GM12878 (cell line): ENCODE measurements around the gene OR13J1. TPM values are rescaled to one million over a fixed set of nuclear protein-coding genes. Genes with fewer than 3 reads are reported as not detected.

Experiments
- BCL11A ChIP-seq: IDR thresholded peaks from 2 replicates; pipeline ENCODE4 v1.6.1; 2011; ENCODE audit warnings: low read depth, low read length
- BMI1 ChIP-seq: fragments of 450-650 bp; IDR thresholded peaks from 2 replicates; pipeline ENCODE4 v1.6.1; 2016; ENCODE audit warnings: mild to moderate bottlenecking, moderate library complexity, borderline replicate concordance
- EZH2 ChIP-seq: IDR thresholded peaks from 2 replicates; pipeline ENCODE4 v1.6.1; 2012; ENCODE audit warnings: low read depth, mild to moderate bottlenecking, control low read depth, inconsistent platforms, low read length, borderline replicate concordance; ENCODE audit not compliant: control insufficient read depth
- FOXK2 ChIP-seq: fragments of 450-650 bp; IDR thresholded peaks from 2 replicates; pipeline ENCODE4 v1.6.1; 2017; ENCODE audit warnings: mild to moderate bottlenecking, moderate library complexity
- IRF4 ChIP-seq: IDR thresholded peaks from 2 replicates; pipeline ENCODE4 v1.6.1; 2011; ENCODE audit warnings: low read depth, low read length
- MEF2A ChIP-seq: IDR thresholded peaks from 2 replicates; pipeline ENCODE4 v1.6.1; 2011; ENCODE audit warnings: low read depth, mild to moderate bottlenecking, low read length, moderate library complexity; ENCODE audit not compliant: insufficient read depth
- SIX5 ChIP-seq: IDR thresholded peaks from 2 replicates; pipeline ENCODE4 v1.6.1; 2011; ENCODE audit warnings: mild to moderate bottlenecking, low read depth, low read length, moderate library complexity; ENCODE audit not compliant: severe bottlenecking
- SREBF1 ChIP-seq: IDR thresholded peaks from 2 replicates; pipeline ENCODE4 v1.6.1; 2012; ENCODE audit warnings: mild to moderate bottlenecking, low read length
- polyA plus RNA-seq, 11 experiments: library from polyadenylated mRNA; depleted of rRNA in 4 of 11; unstranded in 6 of 11; stranded (reverse) in 5 of 11; fragments of >200 nt; fragmentation: Nextera tagmentation in 4 of 11; fragmentation: Illumina TruSeq in 1 of 11; extraction: Ambion mirVana in 4 of 11; extraction: Trizol in 1 of 11; gene quantifications; 1 replicate in 1 of 11; 2 replicates in 10 of 11; pipeline versions ENCODE4 v1.2.1 to v1.2.3, GENCODE V29; 2011 to 2016; ENCODE audit warnings: inconsistent platforms in 2 of 11, missing spikeins in 2 of 11, low read depth in 1 of 11
- total RNA-seq, 4 experiments: library from RNA; depleted of rRNA in 3 of 4; stranded (reverse); fragments of >200 nt in 3 of 4; fragmentation: Illumina TruSeq in 1 of 4; extraction: Trizol in 1 of 4; gene quantifications; 2 replicates each; pipeline versions ENCODE4 v1.2.1 to v1.2.3, GENCODE V29; 2013 to 2021
- TF ChIP-seq, protein P1 (sequence below): fragments of 150-350 bp; IDR thresholded peaks from 2 replicates; pipeline ENCODE4 v1.6.1; 2016; ENCODE audit warnings: low read depth, low read length
- TF ChIP-seq, protein P2 (sequence below): fragments of 450-650 bp; IDR thresholded peaks from 2 replicates; pipeline ENCODE4 v1.6.1; 2017; ENCODE audit warnings: mild to moderate bottlenecking, moderate library complexity
- TF ChIP-seq, protein P3 (sequence below): fragments of 450-650 bp; IDR thresholded peaks from 2 replicates; pipeline ENCODE4 v1.6.1; 2014; ENCODE audit warnings: mild to moderate bottlenecking
- TF ChIP-seq, protein P4 (sequence below): fragments of 450-650 bp; conservative IDR thresholded peaks from 2 replicates; pipeline ENCODE4 v1.6.1; 2017; ENCODE audit warnings: mild to moderate bottlenecking, moderate library complexity
- TF ChIP-seq, protein P5 (sequence below): IDR thresholded peaks from 2 replicates; pipeline ENCODE4 v1.6.1; 2012; ENCODE audit warnings: low read depth, low read length, improper control_type of control experiment
- TF ChIP-seq, protein P6 (sequence below): fragments of 150-350 bp; IDR thresholded peaks from 2 replicates; pipeline ENCODE4 v1.6.1; 2014; ENCODE audit warnings: mild to moderate bottlenecking, low read depth, low read length

OR13J1 gene
- total and polyA plus RNA-seq, 10 of the 15 experiments (the other 5 are each of a cell fraction or from before 2014, with no cell fraction given), result not detected

DNA sequence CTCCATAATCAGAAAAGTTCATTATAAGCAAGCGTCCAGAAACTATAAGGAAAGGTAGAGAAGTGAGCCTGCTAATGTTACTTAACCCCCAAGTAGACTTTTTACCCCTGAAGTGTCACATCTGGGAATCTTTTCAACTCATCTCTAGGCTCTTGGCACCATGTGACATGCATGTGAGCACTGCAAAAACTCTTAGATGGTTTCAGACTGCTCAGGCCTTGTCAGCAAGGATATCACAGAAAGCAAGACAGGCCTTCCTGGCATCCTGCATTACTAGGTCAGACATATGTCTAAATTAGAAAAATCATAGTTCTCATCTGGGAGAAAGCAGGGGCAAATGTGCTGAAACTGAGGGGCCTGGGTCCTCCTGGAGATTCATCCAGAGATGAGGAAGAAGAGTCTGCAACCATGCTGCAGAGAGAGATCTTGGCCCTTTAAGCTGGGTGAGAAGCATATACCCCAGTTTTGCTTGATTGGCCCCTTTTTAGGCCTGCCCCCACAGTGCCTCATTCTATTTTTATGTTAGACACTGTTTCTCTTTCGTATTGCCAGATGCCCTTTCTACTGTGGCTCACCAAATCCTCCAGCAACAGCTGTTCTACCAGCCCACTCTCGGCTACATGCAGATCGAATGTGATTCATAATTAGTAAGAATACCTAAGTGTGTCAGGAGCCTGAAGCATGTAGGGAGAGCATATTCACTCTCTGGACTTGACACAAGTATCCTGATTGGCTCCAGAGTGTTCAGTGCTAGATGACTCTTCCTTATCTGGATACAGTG, 22.2 kb downstream of the OR13J1 start (continued):
- TF ChIP-seq, protein P1, sequence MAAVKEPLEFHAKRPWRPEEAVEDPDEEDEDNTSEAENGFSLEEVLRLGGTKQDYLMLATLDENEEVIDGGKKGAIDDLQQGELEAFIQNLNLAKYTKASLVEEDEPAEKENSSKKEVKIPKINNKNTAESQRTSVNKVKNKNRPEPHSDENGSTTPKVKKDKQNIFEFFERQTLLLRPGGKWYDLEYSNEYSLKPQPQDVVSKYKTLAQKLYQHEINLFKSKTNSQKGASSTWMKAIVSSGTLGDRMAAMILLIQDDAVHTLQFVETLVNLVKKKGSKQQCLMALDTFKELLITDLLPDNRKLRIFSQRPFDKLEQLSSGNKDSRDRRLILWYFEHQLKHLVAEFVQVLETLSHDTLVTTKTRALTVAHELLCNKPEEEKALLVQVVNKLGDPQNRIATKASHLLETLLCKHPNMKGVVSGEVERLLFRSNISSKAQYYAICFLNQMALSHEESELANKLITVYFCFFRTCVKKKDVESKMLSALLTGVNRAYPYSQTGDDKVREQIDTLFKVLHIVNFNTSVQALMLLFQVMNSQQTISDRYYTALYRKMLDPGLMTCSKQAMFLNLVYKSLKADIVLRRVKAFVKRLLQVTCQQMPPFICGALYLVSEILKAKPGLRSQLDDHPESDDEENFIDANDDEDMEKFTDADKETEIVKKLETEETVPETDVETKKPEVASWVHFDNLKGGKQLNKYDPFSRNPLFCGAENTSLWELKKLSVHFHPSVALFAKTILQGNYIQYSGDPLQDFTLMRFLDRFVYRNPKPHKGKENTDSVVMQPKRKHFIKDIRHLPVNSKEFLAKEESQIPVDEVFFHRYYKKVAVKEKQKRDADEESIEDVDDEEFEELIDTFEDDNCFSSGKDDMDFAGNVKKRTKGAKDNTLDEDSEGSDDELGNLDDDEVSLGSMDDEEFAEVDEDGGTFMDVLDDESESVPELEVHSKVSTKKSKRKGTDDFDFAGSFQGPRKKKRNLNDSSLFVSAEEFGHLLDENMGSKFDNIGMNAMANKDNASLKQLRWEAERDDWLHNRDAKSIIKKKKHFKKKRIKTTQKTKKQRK, result no peak
- TF ChIP-seq BCL11A (0 out of 2 replicates have a peak, but pooled peaks have one; percentile 52), MEF2A (peak; percentile 94), SREBF1 (no peak), EZH2 (no peak), IRF4 (peak; percentile 14; the same call in 1 of the 2 replicates), SIX5 (no peak), FOXK2 (no peak), BMI1 (no peak)
- TF ChIP-seq, protein P2, sequence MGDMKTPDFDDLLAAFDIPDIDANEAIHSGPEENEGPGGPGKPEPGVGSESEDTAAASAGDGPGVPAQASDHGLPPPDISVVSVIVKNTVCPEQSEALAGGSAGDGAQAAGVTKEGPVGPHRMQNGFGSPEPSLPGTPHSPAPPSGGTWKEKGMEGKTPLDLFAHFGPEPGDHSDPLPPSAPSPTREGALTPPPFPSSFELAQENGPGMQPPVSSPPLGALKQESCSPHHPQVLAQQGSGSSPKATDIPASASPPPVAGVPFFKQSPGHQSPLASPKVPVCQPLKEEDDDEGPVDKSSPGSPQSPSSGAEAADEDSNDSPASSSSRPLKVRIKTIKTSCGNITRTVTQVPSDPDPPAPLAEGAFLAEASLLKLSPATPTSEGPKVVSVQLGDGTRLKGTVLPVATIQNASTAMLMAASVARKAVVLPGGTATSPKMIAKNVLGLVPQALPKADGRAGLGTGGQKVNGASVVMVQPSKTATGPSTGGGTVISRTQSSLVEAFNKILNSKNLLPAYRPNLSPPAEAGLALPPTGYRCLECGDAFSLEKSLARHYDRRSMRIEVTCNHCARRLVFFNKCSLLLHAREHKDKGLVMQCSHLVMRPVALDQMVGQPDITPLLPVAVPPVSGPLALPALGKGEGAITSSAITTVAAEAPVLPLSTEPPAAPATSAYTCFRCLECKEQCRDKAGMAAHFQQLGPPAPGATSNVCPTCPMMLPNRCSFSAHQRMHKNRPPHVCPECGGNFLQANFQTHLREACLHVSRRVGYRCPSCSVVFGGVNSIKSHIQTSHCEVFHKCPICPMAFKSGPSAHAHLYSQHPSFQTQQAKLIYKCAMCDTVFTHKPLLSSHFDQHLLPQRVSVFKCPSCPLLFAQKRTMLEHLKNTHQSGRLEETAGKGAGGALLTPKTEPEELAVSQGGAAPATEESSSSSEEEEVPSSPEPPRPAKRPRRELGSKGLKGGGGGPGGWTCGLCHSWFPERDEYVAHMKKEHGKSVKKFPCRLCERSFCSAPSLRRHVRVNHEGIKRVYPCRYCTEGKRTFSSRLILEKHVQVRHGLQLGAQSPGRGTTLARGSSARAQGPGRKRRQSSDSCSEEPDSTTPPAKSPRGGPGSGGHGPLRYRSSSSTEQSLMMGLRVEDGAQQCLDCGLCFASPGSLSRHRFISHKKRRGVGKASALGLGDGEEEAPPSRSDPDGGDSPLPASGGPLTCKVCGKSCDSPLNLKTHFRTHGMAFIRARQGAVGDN, result peak; percentile 85
- TF ChIP-seq, protein P3, sequence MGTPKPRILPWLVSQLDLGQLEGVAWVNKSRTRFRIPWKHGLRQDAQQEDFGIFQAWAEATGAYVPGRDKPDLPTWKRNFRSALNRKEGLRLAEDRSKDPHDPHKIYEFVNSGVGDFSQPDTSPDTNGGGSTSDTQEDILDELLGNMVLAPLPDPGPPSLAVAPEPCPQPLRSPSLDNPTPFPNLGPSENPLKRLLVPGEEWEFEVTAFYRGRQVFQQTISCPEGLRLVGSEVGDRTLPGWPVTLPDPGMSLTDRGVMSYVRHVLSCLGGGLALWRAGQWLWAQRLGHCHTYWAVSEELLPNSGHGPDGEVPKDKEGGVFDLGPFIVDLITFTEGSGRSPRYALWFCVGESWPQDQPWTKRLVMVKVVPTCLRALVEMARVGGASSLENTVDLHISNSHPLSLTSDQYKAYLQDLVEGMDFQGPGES, result no peak
- TF ChIP-seq, protein P4, sequence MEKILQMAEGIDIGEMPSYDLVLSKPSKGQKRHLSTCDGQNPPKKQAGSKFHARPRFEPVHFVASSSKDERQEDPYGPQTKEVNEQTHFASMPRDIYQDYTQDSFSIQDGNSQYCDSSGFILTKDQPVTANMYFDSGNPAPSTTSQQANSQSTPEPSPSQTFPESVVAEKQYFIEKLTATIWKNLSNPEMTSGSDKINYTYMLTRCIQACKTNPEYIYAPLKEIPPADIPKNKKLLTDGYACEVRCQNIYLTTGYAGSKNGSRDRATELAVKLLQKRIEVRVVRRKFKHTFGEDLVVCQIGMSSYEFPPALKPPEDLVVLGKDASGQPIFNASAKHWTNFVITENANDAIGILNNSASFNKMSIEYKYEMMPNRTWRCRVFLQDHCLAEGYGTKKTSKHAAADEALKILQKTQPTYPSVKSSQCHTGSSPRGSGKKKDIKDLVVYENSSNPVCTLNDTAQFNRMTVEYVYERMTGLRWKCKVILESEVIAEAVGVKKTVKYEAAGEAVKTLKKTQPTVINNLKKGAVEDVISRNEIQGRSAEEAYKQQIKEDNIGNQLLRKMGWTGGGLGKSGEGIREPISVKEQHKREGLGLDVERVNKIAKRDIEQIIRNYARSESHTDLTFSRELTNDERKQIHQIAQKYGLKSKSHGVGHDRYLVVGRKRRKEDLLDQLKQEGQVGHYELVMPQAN, result no peak; the same call in 1 of the 2 replicates
- TF ChIP-seq, protein P5, sequence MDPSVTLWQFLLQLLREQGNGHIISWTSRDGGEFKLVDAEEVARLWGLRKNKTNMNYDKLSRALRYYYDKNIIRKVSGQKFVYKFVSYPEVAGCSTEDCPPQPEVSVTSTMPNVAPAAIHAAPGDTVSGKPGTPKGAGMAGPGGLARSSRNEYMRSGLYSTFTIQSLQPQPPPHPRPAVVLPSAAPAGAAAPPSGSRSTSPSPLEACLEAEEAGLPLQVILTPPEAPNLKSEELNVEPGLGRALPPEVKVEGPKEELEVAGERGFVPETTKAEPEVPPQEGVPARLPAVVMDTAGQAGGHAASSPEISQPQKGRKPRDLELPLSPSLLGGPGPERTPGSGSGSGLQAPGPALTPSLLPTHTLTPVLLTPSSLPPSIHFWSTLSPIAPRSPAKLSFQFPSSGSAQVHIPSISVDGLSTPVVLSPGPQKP, result no peak
- TF ChIP-seq, protein P6, sequence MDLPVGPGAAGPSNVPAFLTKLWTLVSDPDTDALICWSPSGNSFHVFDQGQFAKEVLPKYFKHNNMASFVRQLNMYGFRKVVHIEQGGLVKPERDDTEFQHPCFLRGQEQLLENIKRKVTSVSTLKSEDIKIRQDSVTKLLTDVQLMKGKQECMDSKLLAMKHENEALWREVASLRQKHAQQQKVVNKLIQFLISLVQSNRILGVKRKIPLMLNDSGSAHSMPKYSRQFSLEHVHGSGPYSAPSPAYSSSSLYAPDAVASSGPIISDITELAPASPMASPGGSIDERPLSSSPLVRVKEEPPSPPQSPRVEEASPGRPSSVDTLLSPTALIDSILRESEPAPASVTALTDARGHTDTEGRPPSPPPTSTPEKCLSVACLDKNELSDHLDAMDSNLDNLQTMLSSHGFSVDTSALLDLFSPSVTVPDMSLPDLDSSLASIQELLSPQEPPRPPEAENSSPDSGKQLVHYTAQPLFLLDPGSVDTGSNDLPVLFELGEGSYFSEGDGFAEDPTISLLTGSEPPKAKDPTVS, result no peak
